WERI-Rb-1 (cell line): ENCODE measurements around the gene NACC1.

Source experiments
- DNase-seq: peaks from one replicate; pipeline ENCODE4 v3.0.0-alpha.2; 2020
- H3K27ac ChIP-seq: fragments of 250-450 bp; sonication (Bioruptor Pico); 2 replicates; pipeline ENCODE4 v1.5.1; 2020; ENCODE audit warnings: mild to moderate bottlenecking, moderate library complexity
- H3K27me3 ChIP-seq: fragments of 250-450 bp; sonication (Bioruptor Pico); 2 replicates; pipeline ENCODE4 v1.5.1; 2021; ENCODE audit warnings: mild to moderate bottlenecking, low read depth, moderate library complexity; ENCODE audit not compliant: insufficient read depth, severe bottlenecking
- H3K36me3 ChIP-seq: fragments of 250-450 bp; sonication (Bioruptor Pico); 2 replicates; pipeline ENCODE4 v1.5.1; 2020; ENCODE audit warnings: mild to moderate bottlenecking, moderate library complexity
- H3K4me3 ChIP-seq: 2 replicates; pipeline ENCODE4 v1.5.1; 2011; ENCODE audit warnings: low read depth, mild to moderate bottlenecking, control low read depth, low read length
- H3K9me3 ChIP-seq: fragments of 250-450 bp; sonication (Bioruptor Pico); 2 replicates; pipeline ENCODE4 v1.5.1; 2021; ENCODE audit warnings: mild to moderate bottlenecking, moderate library complexity; ENCODE audit not compliant: severe bottlenecking
- TF ChIP-seq, protein P1 (sequence below): IDR thresholded peaks from 2 replicates; pipeline ENCODE4 v1.5.1; 2011; ENCODE audit warnings: low read depth, mild to moderate bottlenecking, control low read depth, inconsistent platforms, low read length

Gene NACC1

DNA sequence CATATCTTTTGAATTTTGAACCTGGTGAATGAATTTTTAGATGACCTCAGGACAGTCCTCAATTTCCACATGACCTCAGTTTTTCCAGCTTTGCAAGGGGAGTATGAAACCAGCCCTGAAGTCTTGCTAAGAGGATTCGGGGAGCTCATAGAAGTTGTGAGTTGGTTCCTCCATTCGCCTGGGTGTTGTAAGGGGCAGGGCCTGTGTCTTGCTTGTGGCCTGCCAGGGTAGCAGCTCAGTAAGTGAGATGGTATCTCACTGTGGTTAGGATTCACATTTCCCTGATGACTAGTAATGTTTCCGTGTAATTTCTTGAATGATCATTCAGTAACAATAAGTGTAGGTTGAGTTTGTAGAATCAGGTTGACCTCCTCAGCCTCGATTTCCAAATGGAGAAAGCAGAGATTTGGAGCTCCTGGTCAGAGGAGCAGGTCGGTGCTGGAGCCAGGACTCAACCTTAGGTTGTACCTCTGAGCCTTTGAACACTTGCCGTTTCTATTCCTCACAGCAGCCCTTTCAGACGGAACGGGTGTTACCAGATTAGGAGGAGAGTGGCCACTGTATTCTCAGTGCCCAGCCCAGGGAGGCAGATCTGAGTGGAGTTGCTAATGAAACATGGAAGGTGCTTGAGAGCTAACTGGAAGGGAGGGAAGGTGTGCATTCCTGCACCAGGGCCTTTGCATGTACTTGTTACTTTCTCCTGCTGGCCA, 14.6 kb downstream of the NACC1 start:
- H3K4me3 ChIP-seq, result no peak overlapping the region

DNA sequence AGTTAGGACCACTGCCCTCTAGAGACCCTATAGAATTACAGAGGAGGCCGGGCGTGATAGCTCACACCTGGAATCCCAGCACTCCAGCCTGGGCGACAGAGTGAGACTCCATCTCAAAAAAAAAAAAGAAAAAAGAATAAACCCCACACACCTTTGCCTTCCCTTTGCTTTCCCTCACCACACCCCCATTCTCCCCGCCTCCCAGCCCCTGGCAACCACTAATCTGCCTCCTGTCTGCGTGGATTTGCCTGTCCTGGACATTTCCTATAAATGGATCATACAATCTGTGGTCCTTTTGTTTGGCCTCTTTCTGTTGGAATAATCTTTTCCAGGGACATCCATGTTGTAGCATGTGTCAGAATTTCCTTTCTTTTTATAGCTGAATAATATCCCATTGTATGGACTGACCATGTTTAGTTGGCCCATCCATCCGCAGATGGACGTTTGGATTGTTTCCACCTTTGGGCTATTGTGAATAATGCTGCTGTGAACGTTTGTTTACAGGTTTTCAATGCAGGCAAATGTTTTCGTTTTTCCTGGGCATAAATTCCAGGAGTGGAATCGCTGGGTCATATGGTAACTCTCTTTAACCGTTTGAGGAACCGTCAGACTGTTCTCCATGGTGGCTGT, 15.3 kb downstream of the NACC1 start:
- Histone ChIP-seq H3K27ac (no peak overlapping the region), H3K4me3 (no peak overlapping the region), H3K27me3 (no peaks in the 10 kb centered on the region), H3K9me3 (no peaks in the 10 kb centered on the region), H3K36me3 (peaks cover 52% of the 10 kb centered on the region)
- TF ChIP-seq, protein P1, sequence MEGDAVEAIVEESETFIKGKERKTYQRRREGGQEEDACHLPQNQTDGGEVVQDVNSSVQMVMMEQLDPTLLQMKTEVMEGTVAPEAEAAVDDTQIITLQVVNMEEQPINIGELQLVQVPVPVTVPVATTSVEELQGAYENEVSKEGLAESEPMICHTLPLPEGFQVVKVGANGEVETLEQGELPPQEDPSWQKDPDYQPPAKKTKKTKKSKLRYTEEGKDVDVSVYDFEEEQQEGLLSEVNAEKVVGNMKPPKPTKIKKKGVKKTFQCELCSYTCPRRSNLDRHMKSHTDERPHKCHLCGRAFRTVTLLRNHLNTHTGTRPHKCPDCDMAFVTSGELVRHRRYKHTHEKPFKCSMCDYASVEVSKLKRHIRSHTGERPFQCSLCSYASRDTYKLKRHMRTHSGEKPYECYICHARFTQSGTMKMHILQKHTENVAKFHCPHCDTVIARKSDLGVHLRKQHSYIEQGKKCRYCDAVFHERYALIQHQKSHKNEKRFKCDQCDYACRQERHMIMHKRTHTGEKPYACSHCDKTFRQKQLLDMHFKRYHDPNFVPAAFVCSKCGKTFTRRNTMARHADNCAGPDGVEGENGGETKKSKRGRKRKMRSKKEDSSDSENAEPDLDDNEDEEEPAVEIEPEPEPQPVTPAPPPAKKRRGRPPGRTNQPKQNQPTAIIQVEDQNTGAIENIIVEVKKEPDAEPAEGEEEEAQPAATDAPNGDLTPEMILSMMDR, result no peak
- no peak for DNase-seq

More for the DNA sequence above, 14.6 kb downstream of the NACC1 start:
- Histone ChIP-seq H3K9me3 (no peaks in the 10 kb centered on the region), H3K27ac (no peak overlapping the region), H3K27me3 (no peaks in the 10 kb centered on the region), H3K36me3 (peaks cover 50% of the 10 kb centered on the region)
- DNase-seq, result no peak
- TF ChIP-seq, protein P1, result no peak

DNA sequence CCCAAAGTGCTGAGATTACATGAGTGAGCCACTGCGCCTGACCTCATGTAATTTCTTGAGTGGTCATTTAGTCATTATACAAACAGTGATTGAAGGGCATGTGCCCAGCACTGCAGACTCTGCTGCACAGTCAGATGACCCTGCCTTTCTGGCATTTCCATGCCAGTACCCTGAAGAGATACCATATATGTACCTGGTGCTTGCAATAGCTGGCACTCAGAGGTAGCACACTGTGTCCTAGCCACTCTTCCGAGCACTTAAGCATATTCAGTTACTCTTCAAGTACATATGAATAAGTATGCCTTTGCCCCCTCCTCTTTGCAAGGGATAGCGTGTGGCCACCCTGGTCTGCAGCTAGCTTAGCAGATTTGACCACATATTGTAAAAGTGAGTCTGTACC, 16.6 kb downstream of the NACC1 start:
- Histone ChIP-seq H3K27ac (no peak overlapping the region), H3K9me3 (no peaks in the 10 kb centered on the region), H3K36me3 (peaks cover 55% of the 10 kb centered on the region), H3K27me3 (no peaks in the 10 kb centered on the region), H3K4me3 (no peak overlapping the region)
- TF ChIP-seq, protein P1, result no peak
- no peak for DNase-seq

DNA sequence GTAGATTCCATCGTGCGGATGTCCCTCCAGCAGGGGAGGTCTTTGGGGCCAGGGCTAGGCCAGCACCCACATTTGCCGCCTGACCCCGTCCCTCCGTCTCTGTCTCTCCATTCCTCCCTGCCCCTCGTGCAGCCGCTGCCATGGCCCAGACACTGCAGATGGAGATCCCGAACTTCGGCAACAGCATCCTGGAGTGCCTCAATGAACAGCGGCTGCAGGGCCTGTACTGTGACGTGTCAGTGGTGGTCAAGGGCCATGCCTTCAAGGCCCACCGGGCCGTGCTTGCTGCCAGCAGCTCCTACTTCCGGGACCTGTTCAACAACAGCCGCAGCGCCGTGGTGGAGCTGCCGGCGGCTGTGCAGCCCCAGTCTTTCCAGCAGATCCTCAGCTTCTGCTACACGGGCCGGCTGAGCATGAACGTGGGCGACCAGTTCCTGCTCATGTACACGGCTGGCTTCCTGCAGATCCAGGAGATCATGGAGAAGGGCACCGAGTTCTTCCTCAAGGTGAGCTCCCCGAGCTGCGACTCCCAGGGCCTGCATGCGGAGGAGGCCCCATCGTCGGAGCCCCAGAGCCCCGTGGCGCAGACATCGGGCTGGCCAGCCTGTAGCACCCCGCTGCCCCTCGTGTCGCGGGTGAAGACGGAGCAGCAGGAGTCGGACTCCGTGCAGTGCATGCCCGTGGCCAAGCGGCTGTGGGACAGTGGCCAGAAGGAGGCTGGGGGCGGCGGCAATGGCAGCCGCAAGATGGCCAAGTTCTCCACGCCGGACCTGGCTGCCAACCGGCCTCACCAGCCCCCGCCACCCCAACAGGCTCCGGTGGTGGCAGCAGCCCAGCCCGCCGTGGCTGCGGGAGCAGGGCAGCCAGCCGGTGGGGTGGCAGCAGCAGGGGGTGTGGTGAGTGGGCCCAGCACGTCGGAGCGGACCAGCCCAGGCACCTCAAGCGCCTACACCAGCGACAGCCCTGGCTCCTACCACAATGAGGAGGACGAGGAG, 17.3 kb downstream of the NACC1 start:
- TF ChIP-seq, protein P1, result no peak
- Histone ChIP-seq H3K27me3 (no peaks in the 10 kb centered on the region), H3K27ac (no peak overlapping the region), H3K4me3 (no peak overlapping the region), H3K36me3 (peaks cover 55% of the 10 kb centered on the region), H3K9me3 (no peaks in the 10 kb centered on the region)
- no peak for DNase-seq

DNA sequence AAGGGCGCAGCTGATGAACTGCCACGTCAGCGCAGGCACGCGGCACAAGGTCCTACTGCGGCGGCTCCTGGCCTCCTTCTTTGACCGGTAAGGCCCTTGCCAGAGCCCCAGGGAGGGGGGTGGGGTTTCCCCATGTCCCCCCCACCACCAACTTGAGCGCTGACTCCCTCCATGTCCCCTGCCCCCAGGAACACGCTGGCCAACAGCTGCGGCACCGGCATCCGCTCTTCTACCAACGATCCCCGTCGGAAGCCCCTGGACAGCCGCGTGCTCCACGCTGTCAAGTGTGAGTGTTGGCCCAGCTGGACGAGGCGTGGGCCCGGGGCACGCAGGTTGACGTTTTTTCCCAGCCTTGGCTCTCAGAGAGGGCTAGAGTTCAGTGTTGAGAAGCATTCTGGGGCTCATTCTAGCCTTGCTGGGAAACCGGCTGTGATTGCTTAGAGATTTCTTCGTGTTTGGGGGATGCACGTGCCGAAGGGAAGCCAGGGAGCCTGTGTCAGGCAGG, 19.3 kb downstream of the NACC1 start:
- Histone ChIP-seq H3K36me3 (peaks cover 49% of the 10 kb centered on the region), H3K4me3 (no peak overlapping the region), H3K9me3 (no peaks in the 10 kb centered on the region), H3K27ac (no peak overlapping the region), H3K27me3 (no peaks in the 10 kb centered on the region)
- TF ChIP-seq, protein P1, result no peak
- no peak for DNase-seq
